ENCODE measurements around the gene SALL2.

GRCh38 chr14:21536418-21537089 is 10.4 kb upstream of the SALL2 start:
- TF ChIP-seq YY1 (IDR thresholded peaks at IDR 0.05; ENCODE audit: insufficient read depth, insufficient read length), result no peak
- TF ChIP-seq SUZ12 (IDR thresholded peaks at IDR 0.05; ENCODE audit: extremely low read depth, insufficient read depth, insufficient read length), result no peak
